Thyroid gland (tissue), 4 donors: ENCODE measurements around the gene BTN3A1. TPM values are rescaled to one million over a fixed set of nuclear protein-coding genes. Genes with fewer than 3 reads are reported as not detected.

ENCODE experiments used
- DNase-seq, 2 donors: peaks; one replicate each; pipeline ENCODE4 v3.0.0-alpha.2; 2019
- H3K27ac ChIP-seq, 3 donors: fragments of 200-600 bp; sonication (generic); 1 replicate in 2 of 3; 2 replicates in 1 of 3; pipeline ENCODE4 v1.5.1; 2016 to 2019; ENCODE audit warnings: mild to moderate bottlenecking in 1 of 3, moderate library complexity in 1 of 3
- H3K27me3 ChIP-seq: fragments of 200-600 bp; sonication (generic); one replicate; pipeline ENCODE4 v1.5.1; 2019
- H3K36me3 ChIP-seq, 2 donors: fragments of 200-600 bp; sonication (generic); one replicate each; pipeline ENCODE4 v1.5.1; 2016 to 2019
- H3K4me1 ChIP-seq, 2 donors: fragments of 200-600 bp; sonication (generic); one replicate each; pipeline ENCODE4 v1.5.1; 2017 to 2019
- H3K4me3 ChIP-seq, 3 donors: fragments of 200-600 bp; sonication (generic); replicated peaks in 1 of 3; 1 replicate in 2 of 3; 2 replicates in 1 of 3; pipeline ENCODE4 v1.5.1; 2016; ENCODE audit warnings: mild to moderate bottlenecking in 1 of 3
- H3K9me3 ChIP-seq: fragments of 200-600 bp; sonication (generic); one replicate; pipeline ENCODE4 v1.5.1; 2017
- POLR2A ChIP-seq, 2 donors: fragments of 450-650 bp; IDR thresholded peaks; one replicate each; pipeline ENCODE4 v1.6.1; 2017; ENCODE audit warnings: antibody characterized with exemption in 2 of 2, mild to moderate bottlenecking in 2 of 2, moderate library complexity in 1 of 2
- WGBS, 2 donors: methylation state at CpG; one replicate each; pipeline ENCODE4 v1.1.5; 2017; 5-methylcytosine and 5-hydroxymethylcytosine counted together
- intact Hi-C: fragments of 100-400 bp; cut with DNase I; formaldehyde crosslinking; loops from one replicate; pipeline ENCODE4 v1.15.1; 2023
- total RNA-seq, 4 donors: library from RNA; depleted of rRNA; stranded (reverse); fragments of >200 nt; gene quantifications; one replicate each; pipeline ENCODE4 v1.2.3, GENCODE V29; 2016
- TF ChIP-seq, protein P1 (sequence below), 6 experiments: fragments of 200-600 bp in 3 of 6; fragments of 450-650 bp in 3 of 6; sonication (generic) in 3 of 6; IDR thresholded peaks; one replicate each; pipeline ENCODE4 v1.5.1; 2016 to 2019; ENCODE audit warnings: antibody characterized with exemption in 6 of 6, mild to moderate bottlenecking in 2 of 6, inconsistent platforms in 1 of 6, moderate library complexity in 1 of 6

Gene BTN3A1
- total RNA-seq, 4 donors from 2014 or later: 8.8 to 18.3 (median 12.9) TPM

DNA sequence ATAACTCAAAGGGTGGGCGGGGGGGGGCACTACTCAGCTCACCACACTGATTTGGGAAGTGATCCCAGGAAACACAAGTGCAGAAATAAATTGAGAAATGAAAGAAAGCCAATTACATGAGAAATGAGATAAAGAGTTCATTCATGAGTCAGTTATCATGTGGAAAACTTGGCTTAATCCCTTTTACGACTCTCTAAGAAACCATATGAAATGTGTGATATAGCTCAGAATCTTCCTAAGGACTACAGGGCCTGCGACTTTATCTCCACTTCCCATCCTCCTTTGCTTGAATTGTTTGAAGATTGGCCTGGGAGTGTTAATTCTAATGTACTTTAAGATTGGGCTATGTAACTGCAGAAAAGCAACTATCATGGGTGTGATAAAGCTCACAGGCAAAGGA, 22.8 kb upstream of the BTN3A1 start:
- DNase-seq: no peak
- peaks cover 0 to 2% of the 10 kb centered on the region in 2 donors for H3K36me3 ChIP-seq
- no peaks in the 10 kb centered on the region for H3K4me1 ChIP-seq
- intact Hi-C loops: no loop called here
- H3K4me3 ChIP-seq: no peak overlapping the region
- WGBS, 2 donors: 68 to 70% methylated on average over 3 of the region's 3 CpGs
- no peaks in the 10 kb centered on the region for H3K27me3 ChIP-seq
- no peak for TF ChIP-seq POLR2A (IDR thresholded peaks at IDR 0.05)
- TF ChIP-seq, protein P1, sequence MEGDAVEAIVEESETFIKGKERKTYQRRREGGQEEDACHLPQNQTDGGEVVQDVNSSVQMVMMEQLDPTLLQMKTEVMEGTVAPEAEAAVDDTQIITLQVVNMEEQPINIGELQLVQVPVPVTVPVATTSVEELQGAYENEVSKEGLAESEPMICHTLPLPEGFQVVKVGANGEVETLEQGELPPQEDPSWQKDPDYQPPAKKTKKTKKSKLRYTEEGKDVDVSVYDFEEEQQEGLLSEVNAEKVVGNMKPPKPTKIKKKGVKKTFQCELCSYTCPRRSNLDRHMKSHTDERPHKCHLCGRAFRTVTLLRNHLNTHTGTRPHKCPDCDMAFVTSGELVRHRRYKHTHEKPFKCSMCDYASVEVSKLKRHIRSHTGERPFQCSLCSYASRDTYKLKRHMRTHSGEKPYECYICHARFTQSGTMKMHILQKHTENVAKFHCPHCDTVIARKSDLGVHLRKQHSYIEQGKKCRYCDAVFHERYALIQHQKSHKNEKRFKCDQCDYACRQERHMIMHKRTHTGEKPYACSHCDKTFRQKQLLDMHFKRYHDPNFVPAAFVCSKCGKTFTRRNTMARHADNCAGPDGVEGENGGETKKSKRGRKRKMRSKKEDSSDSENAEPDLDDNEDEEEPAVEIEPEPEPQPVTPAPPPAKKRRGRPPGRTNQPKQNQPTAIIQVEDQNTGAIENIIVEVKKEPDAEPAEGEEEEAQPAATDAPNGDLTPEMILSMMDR (IDR thresholded peaks at IDR 0.05): no peak
- H3K27ac ChIP-seq: no peak overlapping the region
- no peaks in the 10 kb centered on the region for H3K9me3 ChIP-seq

DNA sequence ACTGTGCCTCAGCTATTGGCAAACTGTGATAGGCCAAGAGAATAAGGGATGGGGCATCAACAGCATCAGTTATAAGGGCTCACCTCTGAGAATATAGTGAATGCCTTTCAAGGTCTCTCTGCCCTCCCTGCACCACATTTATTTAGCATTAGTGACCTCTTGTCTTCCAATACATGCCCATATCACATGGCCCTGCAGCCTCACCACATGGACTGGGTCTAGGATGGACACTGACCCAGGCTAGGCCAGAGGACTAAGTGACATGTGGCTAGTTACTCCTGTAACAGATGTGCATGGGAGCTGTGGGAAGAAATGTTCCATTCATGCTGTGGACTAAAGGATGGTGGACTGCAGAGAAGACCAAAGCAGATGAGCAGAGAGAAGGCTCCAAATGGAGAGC, 22.3 kb upstream of the BTN3A1 start:
- Histone ChIP-seq H3K27me3 (no peaks in the 10 kb centered on the region), H3K9me3 (no peaks in the 10 kb centered on the region), H3K4me3 (no peak overlapping the region), H3K27ac (no peak overlapping the region), H3K36me3 (peaks cover 0 to 2% of the 10 kb centered on the region in 2 donors), H3K4me1 (no peaks in the 10 kb centered on the region)
- no peak for DNase-seq
- TF ChIP-seq POLR2A (IDR thresholded peaks at IDR 0.05): no peak
- TF ChIP-seq, protein P1 (IDR thresholded peaks at IDR 0.05): no peak
- intact Hi-C loops: no loop called here

DNA sequence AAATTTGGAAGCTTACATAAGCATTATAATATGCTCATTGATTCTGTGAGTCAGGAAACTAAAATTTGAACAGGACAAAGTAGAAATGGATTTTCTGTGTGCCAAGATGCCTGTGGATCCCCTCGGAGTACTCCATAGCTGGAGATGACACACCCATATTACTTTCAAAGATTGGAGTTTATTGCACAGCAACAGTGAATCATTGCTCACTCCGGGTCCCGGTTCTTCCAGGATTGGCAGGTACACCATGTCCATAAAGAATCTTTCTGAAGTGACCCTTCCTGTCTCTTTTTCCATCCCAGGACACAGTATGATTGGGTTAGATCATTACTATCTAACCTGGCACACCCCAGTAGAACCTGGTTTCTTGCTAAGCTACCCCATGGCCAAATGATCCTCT, 21.8 kb upstream of the BTN3A1 start:
- H3K27ac ChIP-seq: no peak overlapping the region
- H3K4me1 ChIP-seq: no peaks in the 10 kb centered on the region
- no peaks in the 10 kb centered on the region for H3K36me3 ChIP-seq
- no peak for TF ChIP-seq POLR2A (IDR thresholded peaks at IDR 0.05)
- TF ChIP-seq, protein P1 (IDR thresholded peaks at IDR 0.05): no peak
- 89 to 93% methylated on average over 3 of the region's 3 CpGs for WGBS, 2 donors
- DNase-seq: no peak
- intact Hi-C loops: no loop called here
- no peak overlapping the region for H3K4me3 ChIP-seq
- no peaks in the 10 kb centered on the region for H3K9me3 ChIP-seq
- no peaks in the 10 kb centered on the region for H3K27me3 ChIP-seq

DNA sequence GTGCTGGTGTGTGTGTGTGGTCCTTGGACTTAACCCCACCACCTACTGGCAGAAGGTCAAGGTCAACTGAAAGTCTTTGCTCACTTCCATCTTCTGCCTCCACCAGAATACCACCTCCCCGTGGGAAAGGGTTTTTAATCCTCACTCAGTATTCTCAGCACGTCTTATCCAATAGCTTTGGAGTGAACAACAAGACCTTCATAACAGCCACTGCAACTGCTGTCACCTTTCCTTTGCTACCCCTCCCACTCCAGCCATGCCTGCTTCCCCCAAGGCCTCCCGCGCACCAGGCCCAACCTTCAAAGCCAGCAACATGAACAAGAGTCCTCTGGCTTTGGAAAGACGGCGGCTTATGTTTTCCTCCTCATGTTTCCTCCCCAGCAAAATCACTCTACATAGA, 20.0 kb upstream of the BTN3A1 start:
- Histone ChIP-seq H3K9me3 (no peaks in the 10 kb centered on the region), H3K36me3 (no peaks in the 10 kb centered on the region), H3K27me3 (no peaks in the 10 kb centered on the region), H3K27ac (no peak overlapping the region), H3K4me1 (no peaks in the 10 kb centered on the region), H3K4me3 (no peak overlapping the region)
- no peak for DNase-seq
- intact Hi-C loops: no loop called here
- 87 to 89% methylated on average over 6 of the region's 6 CpGs for WGBS, 2 donors
- TF ChIP-seq POLR2A (IDR thresholded peaks at IDR 0.05): no peak
- TF ChIP-seq, protein P1 (IDR thresholded peaks at IDR 0.05): no peak

DNA sequence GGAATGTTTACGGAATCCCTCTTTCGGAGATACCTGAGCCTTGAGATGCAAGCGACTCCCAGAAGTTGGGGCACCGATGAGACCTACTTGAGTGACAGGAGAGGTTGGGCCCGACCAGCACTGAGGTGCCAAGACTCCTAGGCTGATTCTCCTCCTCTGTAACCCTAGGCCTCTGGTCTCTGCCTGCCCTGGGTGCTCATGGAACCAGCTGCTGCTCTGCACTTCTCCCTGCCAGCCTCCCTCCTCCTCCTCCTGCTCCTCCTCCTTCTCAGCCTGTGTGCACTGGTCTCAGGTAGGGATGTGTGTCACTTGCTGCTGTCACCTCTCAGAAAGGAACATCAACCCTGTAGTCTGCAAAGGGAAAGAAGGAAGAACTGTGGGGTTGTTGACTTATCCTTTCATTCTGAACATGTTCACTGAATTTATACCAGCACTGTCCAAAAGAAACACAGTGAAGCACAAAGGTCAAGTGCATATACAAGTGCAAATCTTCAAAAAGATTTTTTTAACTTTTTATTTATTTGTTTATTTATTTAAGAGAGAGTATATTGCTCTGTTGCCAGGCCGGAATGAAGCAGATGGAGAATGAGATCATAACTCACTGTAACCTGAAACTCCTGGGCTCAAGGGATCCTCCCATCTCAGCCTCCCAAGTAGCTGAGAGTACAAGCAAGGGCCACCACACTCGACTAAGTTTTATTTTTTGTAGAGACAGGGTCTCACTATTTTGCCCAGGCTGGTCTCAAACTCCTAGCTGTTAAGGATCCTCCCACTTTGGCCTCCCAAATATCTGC, 18.3 kb upstream of the BTN3A1 start:
- no peaks in the 10 kb centered on the region for H3K36me3 ChIP-seq
- H3K27me3 ChIP-seq: no peaks in the 10 kb centered on the region
- H3K27ac ChIP-seq: peak overlapping the region in 2 of 3 donors; percentile 62 to 88
- 10 to 15% methylated on average over 7 of the region's 7 CpGs for WGBS, 2 donors
- TF ChIP-seq, protein P1 (IDR thresholded peaks at IDR 0.05): no peak
- TF ChIP-seq POLR2A (IDR thresholded peaks at IDR 0.05): no peak
- no peaks in the 10 kb centered on the region for H3K4me1 ChIP-seq
- intact Hi-C loops: no loop called here
- peak overlapping the region in 2 of 3 donors; percentile 5 to 67 for H3K4me3 ChIP-seq
- peak; percentile 45 to 51 for DNase-seq
- no peaks in the 10 kb centered on the region for H3K9me3 ChIP-seq
